Measurements from ENCODE around the gene MARCHF10. TPM values are rescaled to one million over a fixed set of nuclear protein-coding genes. Genes with fewer than 3 reads are reported as not detected.

The MARCHF10 gene
- total and polyA plus RNA-seq, 2 experiments from 2014 or later = not detected

GRCh38 chr17:62760059-62760944 lies 47.8 kb downstream of the MARCHF10 start:
- no peak for DNase-seq (ENCODE audit: low spot score)
- Histone ChIP-seq H2AFZ (no peak overlapping the region), H3K27me3 (peaks cover 3% of the 10 kb centered on the region), H3K79me2 (no peaks in the 10 kb centered on the region), H3K4me2 (no peak overlapping the region), H3K9me3 (ENCODE audit: low read depth) (no peaks in the 10 kb centered on the region), H4K20me1 (ENCODE audit: insufficient read depth, poor library complexity, severe bottlenecking) (no peaks in the 10 kb centered on the region), H3K27ac (no peak overlapping the region), H3K4me1 (ENCODE audit: insufficient read depth) (no peaks in the 10 kb centered on the region), H3K36me3 (replicated peaks; ENCODE audit: insufficient read depth, low read depth) (no peaks in the 10 kb centered on the region), H3K4me3 (no peak overlapping the region), H3K9me2 (replicated peaks; ENCODE audit: insufficient read depth) (no peaks in the 10 kb centered on the region)
- no peak for TF ChIP-seq EZH2 (IDR thresholded peaks at IDR 0.05; ENCODE audit: borderline replicate concordance)
- no peak for TF ChIP-seq CTCF (IDR thresholded peaks at IDR 0.05; ENCODE audit: poor library complexity)
- WGBS (ENCODE audit: low lambda C conversion rate, missing lambda C conversion rate) = 57% methylated on average over 12 of the region's 12 CpGs

- Histone ChIP-seq H3K27ac (no peak overlapping the region), H2AFZ (no peak overlapping the region)
- WGBS (ENCODE audit: low lambda C conversion rate, missing lambda C conversion rate) = 57% methylated on average over 4 of the region's 4 CpGs
Measured at GRCh38 chr17:62757500-62757951, 50.6 kb downstream of the MARCHF10 start.

GRCh38 chr17:62756198-62756597 lies 51.9 kb downstream of the MARCHF10 start:
- Histone ChIP-seq H4K20me1 (ENCODE audit: insufficient read depth, poor library complexity, severe bottlenecking) (no peaks in the 10 kb centered on the region), H3K79me2 (no peaks in the 10 kb centered on the region), H3K4me1 (ENCODE audit: insufficient read depth) (no peaks in the 10 kb centered on the region), H2AFZ (no peak overlapping the region), H3K9me3 (ENCODE audit: low read depth) (no peaks in the 10 kb centered on the region), H3K27me3 (peaks cover 3% of the 10 kb centered on the region), H3K9me2 (replicated peaks; ENCODE audit: insufficient read depth) (no peaks in the 10 kb centered on the region), H3K27ac (no peak overlapping the region), H3K4me2 (no peak overlapping the region), H3K36me3 (replicated peaks; ENCODE audit: insufficient read depth, low read depth) (no peaks in the 10 kb centered on the region), H3K4me3 (no peak overlapping the region)
- TF ChIP-seq EZH2phosphoT487 (IDR thresholded peaks at IDR 0.05; ENCODE audit: low read depth, severe bottlenecking, unreplicated experiment) = no peak
- TF ChIP-seq CTCF (IDR thresholded peaks at IDR 0.05; ENCODE audit: poor library complexity) = no peak
- no peak for TF ChIP-seq EZH2 (IDR thresholded peaks at IDR 0.05; ENCODE audit: borderline replicate concordance)
- 99% methylated on average over 4 of the region's 4 CpGs for WGBS (ENCODE audit: low lambda C conversion rate, missing lambda C conversion rate)
- DNase-seq (ENCODE audit: low spot score) = no peak

More at GRCh38 chr17:62757500-62757951, 50.6 kb downstream of the MARCHF10 start:
- H3K9me3 ChIP-seq (ENCODE audit: low read depth) = no peaks in the 10 kb centered on the region
- TF ChIP-seq EZH2phosphoT487 (IDR thresholded peaks at IDR 0.05; ENCODE audit: low read depth, severe bottlenecking, unreplicated experiment) = no peak
- TF ChIP-seq EZH2 (IDR thresholded peaks at IDR 0.05; ENCODE audit: borderline replicate concordance) = no peak
- TF ChIP-seq CTCF (IDR thresholded peaks at IDR 0.05; ENCODE audit: poor library complexity) = no peak
- no peak overlapping the region for H3K4me3 ChIP-seq
- no peaks in the 10 kb centered on the region for H4K20me1 ChIP-seq (ENCODE audit: insufficient read depth, poor library complexity, severe bottlenecking)
- H3K9me2 ChIP-seq (replicated peaks; ENCODE audit: insufficient read depth) = no peaks in the 10 kb centered on the region
- H3K36me3 ChIP-seq (replicated peaks; ENCODE audit: insufficient read depth, low read depth) = no peaks in the 10 kb centered on the region
- H3K4me2 ChIP-seq = no peak overlapping the region
- peaks cover 3% of the 10 kb centered on the region for H3K27me3 ChIP-seq
- DNase-seq (ENCODE audit: low spot score) = no peak
- H3K79me2 ChIP-seq = no peaks in the 10 kb centered on the region
- H3K4me1 ChIP-seq (ENCODE audit: insufficient read depth) = no peaks in the 10 kb centered on the region

All from hepatocyte (in vitro differentiated cells).